Esophagus squamous epithelium (tissue), 5 donors: ENCODE measurements around the gene FLT3. TPM values are rescaled to one million over a fixed set of nuclear protein-coding genes. Genes with fewer than 3 reads are reported as not detected.
"Not testable (repeated sequence)": the region's sequence is repeated elsewhere in the genome, so short reads cannot be mapped to it uniquely, and the experiment has no call there.

Experiments used
- DNase-seq: peaks from one replicate; lab custom pipeline; 2025; lab: John Stamatoyannopoulos, UW
- H3K27ac ChIP-seq, 4 donors: fragments of 200-600 bp; sonication (generic); one replicate each; pipeline ENCODE4 v1.5.1; 2016 to 2019; ENCODE audit warnings: mild to moderate bottlenecking in 1 of 4
- H3K27me3 ChIP-seq, 4 donors: fragments of 200-600 bp; sonication (generic); 1 replicate in 3 of 4; 2 replicates in 1 of 4; pipeline versions ENCODE4 v1.5.1 to v1.6.0; 2017 to 2021; ENCODE audit warnings: antibody characterized with exemption in 1 of 4
- H3K36me3 ChIP-seq, 3 donors: fragments of 200-600 bp; sonication (generic); one replicate each; pipeline ENCODE4 v1.5.1; 2016 to 2019
- H3K4me1 ChIP-seq, 3 donors: fragments of 200-600 bp; sonication (generic); one replicate each; pipeline ENCODE4 v1.5.1; 2017 to 2019
- H3K4me3 ChIP-seq, 4 donors: fragments of 200-600 bp; sonication (generic); 1 replicate in 3 of 4; 2 replicates in 1 of 4; pipeline ENCODE4 v1.5.1; 2016 to 2019; ENCODE audit warnings: mild to moderate bottlenecking in 2 of 4, moderate library complexity in 1 of 4
- H3K9me3 ChIP-seq, 3 donors: fragments of 200-600 bp; sonication (generic); one replicate each; pipeline ENCODE4 v1.5.1; 2016 to 2019
- POLR2A ChIP-seq, 4 donors: fragments of 450-650 bp; IDR thresholded peaks; one replicate each; pipeline ENCODE4 v1.6.1; 2017; ENCODE audit warnings: antibody characterized with exemption in 4 of 4, mild to moderate bottlenecking in 4 of 4, moderate library complexity in 3 of 4
- WGBS, 2 donors: methylation state at CpG; one replicate each; pipeline ENCODE4 v1.1.5; 2018; 5-methylcytosine and 5-hydroxymethylcytosine counted together
- intact Hi-C: fragments of 100-400 bp; cut with DNase I; formaldehyde crosslinking; loops from one replicate; pipeline ENCODE4 v1.15.0; 2022
- total RNA-seq, 4 donors: library from RNA; depleted of rRNA; stranded (reverse); fragments of >200 nt; gene quantifications; one replicate each; pipeline ENCODE4 v1.1.0, GENCODE V29; 2016
- TF ChIP-seq, protein P1 (sequence below), 6 experiments: fragments of 450-650 bp in 4 of 6; fragments of 200-600 bp in 2 of 6; sonication (generic) in 2 of 6; IDR thresholded peaks; one replicate each; pipeline ENCODE4 v1.5.1; 2016 to 2019; ENCODE audit warnings: antibody characterized with exemption in 6 of 6, mild to moderate bottlenecking in 4 of 6, moderate library complexity in 4 of 6
- donor health status: DM: yes; HTN: yes; CAD: no.

FLT3 gene
- total RNA-seq, 4 donors from 2014 or later = 0.09 to 1.5 (median 0.96) TPM

DNA sequence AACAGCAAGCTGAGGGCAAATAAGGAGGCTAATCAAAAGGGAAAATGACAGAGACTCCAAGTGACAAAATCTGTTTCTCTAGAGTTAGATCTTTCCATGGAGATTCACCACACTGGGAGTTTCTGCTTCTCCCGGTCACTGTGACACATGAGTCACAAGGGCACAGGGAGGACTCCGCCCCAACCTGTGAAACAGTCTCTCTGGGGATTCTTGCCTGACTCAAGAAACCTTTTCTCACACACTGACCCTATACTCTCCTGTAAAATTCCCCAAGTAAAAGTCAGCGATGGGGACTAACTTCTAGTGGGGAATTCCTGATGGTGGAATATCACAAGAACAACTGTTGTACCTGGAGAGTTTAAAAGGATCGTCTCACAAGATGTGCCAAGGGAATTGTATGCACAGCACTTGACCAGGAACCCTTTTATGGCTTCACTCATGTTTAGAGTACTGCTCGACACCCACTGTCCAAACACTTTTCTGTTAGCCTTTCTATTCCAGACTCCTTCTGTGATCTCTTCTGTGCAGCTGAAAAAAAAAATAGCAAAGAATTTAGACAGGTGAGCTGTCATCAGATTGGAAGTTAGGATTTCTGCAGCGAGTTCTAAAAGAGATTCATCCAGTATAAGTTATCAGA, 65.1 kb downstream of the FLT3 start:
- H3K27ac ChIP-seq = no peak overlapping the region
- no peaks in the 10 kb centered on the region for H3K36me3 ChIP-seq
- H3K4me1 ChIP-seq = no peaks in the 10 kb centered on the region
- 40 to 57% methylated on average over 5 to 6 of the region's 6 CpGs for WGBS, 2 donors
- H3K27me3 ChIP-seq = peaks cover 0 to 12% (median 0%) of the 10 kb centered on the region in 4 donors
- no peak for DNase-seq
- intact Hi-C loops = no loop called here
- no peak overlapping the region for H3K4me3 ChIP-seq
- TF ChIP-seq POLR2A (IDR thresholded peaks at IDR 0.05) = no peak
- TF ChIP-seq, protein P1, sequence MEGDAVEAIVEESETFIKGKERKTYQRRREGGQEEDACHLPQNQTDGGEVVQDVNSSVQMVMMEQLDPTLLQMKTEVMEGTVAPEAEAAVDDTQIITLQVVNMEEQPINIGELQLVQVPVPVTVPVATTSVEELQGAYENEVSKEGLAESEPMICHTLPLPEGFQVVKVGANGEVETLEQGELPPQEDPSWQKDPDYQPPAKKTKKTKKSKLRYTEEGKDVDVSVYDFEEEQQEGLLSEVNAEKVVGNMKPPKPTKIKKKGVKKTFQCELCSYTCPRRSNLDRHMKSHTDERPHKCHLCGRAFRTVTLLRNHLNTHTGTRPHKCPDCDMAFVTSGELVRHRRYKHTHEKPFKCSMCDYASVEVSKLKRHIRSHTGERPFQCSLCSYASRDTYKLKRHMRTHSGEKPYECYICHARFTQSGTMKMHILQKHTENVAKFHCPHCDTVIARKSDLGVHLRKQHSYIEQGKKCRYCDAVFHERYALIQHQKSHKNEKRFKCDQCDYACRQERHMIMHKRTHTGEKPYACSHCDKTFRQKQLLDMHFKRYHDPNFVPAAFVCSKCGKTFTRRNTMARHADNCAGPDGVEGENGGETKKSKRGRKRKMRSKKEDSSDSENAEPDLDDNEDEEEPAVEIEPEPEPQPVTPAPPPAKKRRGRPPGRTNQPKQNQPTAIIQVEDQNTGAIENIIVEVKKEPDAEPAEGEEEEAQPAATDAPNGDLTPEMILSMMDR (IDR thresholded peaks at IDR 0.05) = no peak
- H3K9me3 ChIP-seq = no peaks in the 10 kb centered on the region

DNA sequence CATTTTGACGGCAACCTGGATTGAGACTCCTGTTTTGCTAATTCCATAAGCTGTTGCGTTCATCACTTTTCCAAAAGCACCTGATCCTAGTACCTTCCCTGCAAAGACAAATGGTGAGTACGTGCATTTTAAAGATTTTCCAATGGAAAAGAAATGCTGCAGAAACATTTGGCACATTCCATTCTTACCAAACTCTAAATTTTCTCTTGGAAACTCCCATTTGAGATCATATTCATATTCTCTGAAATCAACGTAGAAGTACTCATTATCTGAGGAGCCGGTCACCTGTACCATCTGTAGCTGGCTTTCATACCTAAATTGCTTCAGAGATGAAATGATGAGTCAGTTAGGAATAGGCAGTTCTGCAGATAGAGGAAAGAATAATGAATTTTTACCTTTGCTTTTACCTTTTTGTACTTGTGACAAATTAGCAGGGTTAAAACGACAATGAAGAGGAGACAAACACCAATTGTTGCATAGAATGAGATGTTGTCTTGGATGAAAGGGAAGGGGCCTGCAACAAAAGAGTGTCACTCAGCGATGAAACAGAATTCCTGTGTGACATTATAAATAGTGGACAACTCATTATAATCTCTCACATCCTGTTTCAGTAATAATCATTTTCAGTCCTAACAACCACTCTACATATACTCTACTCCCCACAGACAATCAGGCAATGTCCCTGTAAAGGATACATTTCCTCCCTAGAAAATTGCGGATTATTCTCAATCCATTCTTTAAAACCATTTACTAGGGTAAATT, 66.3 kb downstream of the FLT3 start:
- Histone ChIP-seq H3K4me1 (no peaks in the 10 kb centered on the region), H3K4me3 (no peak overlapping the region), H3K9me3 (no peaks in the 10 kb centered on the region), H3K36me3 (no peaks in the 10 kb centered on the region), H3K27me3 (peaks cover 0 to 12% (median 0%) of the 10 kb centered on the region in 4 donors), H3K27ac (no peak overlapping the region)
- 82 to 83% methylated on average over 8 of the region's 8 CpGs for WGBS, 2 donors
- DNase-seq = no peak
- TF ChIP-seq POLR2A (IDR thresholded peaks at IDR 0.05) = no peak
- TF ChIP-seq, protein P1 (IDR thresholded peaks at IDR 0.05) = no peak
- intact Hi-C loops = no loop called here

DNA sequence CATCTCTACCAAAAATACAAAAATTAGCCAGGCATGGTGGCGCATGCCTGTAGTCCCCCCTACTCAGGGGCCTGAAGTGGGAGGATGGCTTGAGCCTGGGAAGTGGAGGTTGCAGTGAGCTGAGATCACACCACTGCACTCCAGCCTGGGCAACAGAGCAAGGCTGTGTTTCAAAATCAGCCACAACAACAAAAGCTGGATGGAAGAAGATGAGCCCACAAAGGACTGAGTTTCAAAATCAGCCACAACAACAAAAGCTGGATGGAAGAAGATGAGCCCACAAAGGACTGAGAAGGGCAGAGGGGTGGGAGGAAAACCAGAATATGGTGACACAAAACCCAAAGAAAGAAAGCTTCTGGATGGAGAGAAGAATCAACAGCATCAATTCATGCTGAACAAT, 67.9 kb downstream of the FLT3 start:
- H3K4me1 ChIP-seq, H3K9me3 ChIP-seq, H3K27me3 ChIP-seq, intact Hi-C loops, H3K27ac ChIP-seq, H3K4me3 ChIP-seq, DNase-seq, H3K36me3 ChIP-seq: not testable (repeated sequence)
- WGBS, 2 donors = 100% methylated on average over 1 of the region's 1 CpG

DNA sequence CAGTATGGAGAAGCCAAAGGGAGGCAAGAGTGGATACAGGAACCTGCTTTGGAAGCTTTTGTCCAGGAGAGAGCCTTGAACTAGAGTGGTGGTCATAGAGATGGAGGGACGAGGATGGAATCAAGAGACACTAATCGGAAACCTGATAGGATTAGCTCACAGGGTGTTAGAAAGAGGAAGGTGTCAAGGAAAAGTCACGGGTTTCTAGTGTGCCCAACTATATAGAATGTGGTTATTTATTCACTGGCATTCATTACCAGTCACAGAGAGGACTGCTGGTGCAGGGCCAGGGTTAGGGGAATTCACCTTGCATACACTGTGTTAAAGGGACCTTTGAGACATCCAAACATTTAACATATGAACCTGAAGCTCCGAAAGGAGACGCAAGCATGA, 68.5 kb downstream of the FLT3 start:
- H3K27me3 ChIP-seq = peaks cover 0 to 8% (median 0%) of the 10 kb centered on the region in 4 donors
- H3K27ac ChIP-seq = no peak overlapping the region
- no peaks in the 10 kb centered on the region for H3K9me3 ChIP-seq
- H3K4me3 ChIP-seq = no peak overlapping the region
- DNase-seq = no peak
- TF ChIP-seq, protein P1 (IDR thresholded peaks at IDR 0.05) = no peak
- TF ChIP-seq POLR2A (IDR thresholded peaks at IDR 0.05) = no peak
- no peaks in the 10 kb centered on the region for H3K36me3 ChIP-seq
- 64 to 80% methylated on average over 5 of the region's 5 CpGs for WGBS, 2 donors
- intact Hi-C loops = no loop called here
- H3K4me1 ChIP-seq = no peaks in the 10 kb centered on the region

DNA sequence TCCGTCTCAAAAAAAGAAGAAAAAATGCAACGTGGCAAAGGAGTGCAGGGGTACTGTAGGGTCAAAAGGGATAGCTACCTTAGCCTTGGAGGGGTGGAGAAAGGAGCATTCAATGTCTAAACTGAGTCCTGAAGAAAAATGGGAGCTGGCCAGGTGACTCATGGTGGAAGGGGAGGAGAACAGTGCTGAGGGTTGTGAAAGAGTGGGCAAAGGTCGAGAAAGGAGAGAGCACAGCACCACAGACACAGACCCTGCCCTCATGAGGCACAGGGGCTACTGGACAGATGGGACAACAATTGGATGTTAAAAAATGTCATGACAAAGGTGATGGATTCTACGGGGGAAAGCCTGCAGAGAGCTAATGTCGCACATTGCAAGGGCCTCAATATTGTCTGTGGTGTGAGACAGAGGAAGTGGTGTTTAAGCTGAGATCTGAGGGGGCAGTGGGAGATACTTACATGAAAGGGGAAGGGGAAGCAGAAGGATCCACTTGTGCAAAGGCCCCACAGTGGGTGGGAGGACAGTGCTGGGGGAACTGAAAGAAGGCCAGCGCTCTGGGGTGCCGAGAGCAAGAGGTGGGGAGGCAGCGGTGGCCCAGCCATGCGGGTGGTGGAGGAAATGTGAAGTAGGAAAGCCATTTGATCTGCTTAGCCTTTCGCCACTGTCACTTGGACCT, 69.0 kb downstream of the FLT3 start:
- H3K9me3 ChIP-seq = no peaks in the 10 kb centered on the region
- H3K36me3 ChIP-seq = no peaks in the 10 kb centered on the region
- no peak overlapping the region for H3K27ac ChIP-seq
- WGBS, 2 donors = 64 to 70% methylated on average over 10 of the region's 10 CpGs
- no peak overlapping the region for H3K4me3 ChIP-seq
- peaks cover 0 to 8% (median 0%) of the 10 kb centered on the region in 4 donors for H3K27me3 ChIP-seq
- no peaks in the 10 kb centered on the region for H3K4me1 ChIP-seq
- no peak for DNase-seq
- TF ChIP-seq, protein P1 (IDR thresholded peaks at IDR 0.05) = no peak
- no peak for TF ChIP-seq POLR2A (IDR thresholded peaks at IDR 0.05)
- intact Hi-C loops = no loop called here
